HepG2 (cell line): ENCODE measurements around the gene SGK1. TPM values are rescaled to one million over a fixed set of nuclear protein-coding genes. Genes with fewer than 3 reads are reported as not detected.

ENCODE experiments used
- ETV6 ChIP-seq: sonication (generic); formaldehyde crosslinking; conservative IDR thresholded peaks from 2 replicates; pipeline ENCODE4 v1.4.0; 2020; ENCODE audit warnings: missing genetic modification reagents
- GATAD1 ChIP-seq: IDR thresholded peaks from 2 replicates; pipeline ENCODE4 v1.6.1; 2016; ENCODE audit warnings: missing genetic modification reagents, missing compliant biosample characterization
- HMG20B ChIP-seq: conservative IDR thresholded peaks from 2 replicates; pipeline ENCODE4 v1.6.1; 2016; ENCODE audit warnings: missing genetic modification reagents, missing compliant biosample characterization
- NONO ChIP-seq, 2 experiments: fragments of 450-650 bp in 1 of 2; sonication (generic) in 1 of 2; formaldehyde crosslinking in 1 of 2; IDR thresholded peaks in 1 of 2; conservative IDR thresholded peaks in 1 of 2; 2 replicates each; pipeline versions ENCODE4 v1.6.1 to v1.8.0; 2017 to 2022; ENCODE audit warnings: mild to moderate bottlenecking in 1 of 2, missing genetic modification reagents in 1 of 2, moderate library complexity in 1 of 2
- POGZ ChIP-seq: sonication (generic); formaldehyde crosslinking; IDR thresholded peaks from 2 replicates; pipeline ENCODE4 v1.4.0; 2020; ENCODE audit warnings: mild to moderate bottlenecking, missing genetic modification reagents
- SP5 ChIP-seq: IDR thresholded peaks from 2 replicates; pipeline ENCODE4 v1.6.1; 2016; ENCODE audit warnings: low read depth, borderline replicate concordance
- SRSF4 ChIP-seq: fragments of 200-400 bp; formaldehyde crosslinking; IDR thresholded peaks from one replicate; pipeline ENCODE4 v1.6.1; 2018; ENCODE audit warnings: mild to moderate bottlenecking, low read depth, low read length, moderate library complexity; ENCODE audit not compliant: poor library complexity, severe bottlenecking
- THAP11 ChIP-seq: IDR thresholded peaks from 2 replicates; pipeline ENCODE4 v1.6.1; 2016; ENCODE audit warnings: missing biosample characterization, missing genetic modification reagents
- ZNF138 ChIP-seq: sonication (generic); formaldehyde crosslinking; IDR thresholded peaks from 2 replicates; pipeline ENCODE4 v1.5.0; 2020; ENCODE audit warnings: mild to moderate bottlenecking, low read depth, missing genetic modification reagents
- ZNF263 ChIP-seq: sonication (generic); formaldehyde crosslinking; IDR thresholded peaks from 2 replicates; pipeline ENCODE4 v1.4.0; 2020; ENCODE audit warnings: missing genetic modification reagents
- ZNF331 ChIP-seq: sonication (generic); formaldehyde crosslinking; IDR thresholded peaks from 2 replicates; pipeline ENCODE4 v1.4.0; 2020; ENCODE audit warnings: missing genetic modification reagents
- polyA plus RNA-seq, 8 experiments: library from polyadenylated mRNA; depleted of rRNA in 3 of 8; stranded (reverse) in 7 of 8; unstranded in 1 of 8; fragments of >200 nt; fragmentation: Illumina TruSeq in 4 of 8; extraction: Trizol in 4 of 8; gene quantifications; 2 replicates each; pipeline versions ENCODE4 v1.2.1 to v1.2.3, GENCODE V29; 2011 to 2016; ENCODE audit warnings: low read depth in 4 of 8, missing spikeins in 1 of 8, mixed read lengths in 1 of 8; ENCODE audit not compliant: insufficient read depth in 1 of 8
- total RNA-seq, 5 experiments: library from RNA; depleted of rRNA; stranded (reverse); fragments of >200 nt; fragmentation: Illumina TruSeq; extraction: Trizol; gene quantifications; 2 replicates each; pipeline ENCODE4 v1.2.3, GENCODE V29; 2016; ENCODE audit warnings: low read depth in 1 of 5
- TF ChIP-seq, protein P1 (sequence below): sonication (generic); formaldehyde crosslinking; IDR thresholded peaks from 2 replicates; pipeline ENCODE4 v1.5.1; 2020; ENCODE audit warnings: mild to moderate bottlenecking, missing genetic modification reagents, moderate library complexity
- TF ChIP-seq, protein P2 (sequence below): sonication (generic); formaldehyde crosslinking; IDR thresholded peaks from 2 replicates; pipeline ENCODE4 v1.8.0; 2022; ENCODE audit warnings: missing genetic modification reagents, mild to moderate bottlenecking, moderate library complexity, borderline replicate concordance
- TF ChIP-seq, protein P3 (sequence below): IDR thresholded peaks from 2 replicates; pipeline ENCODE4 v1.6.1; 2016; ENCODE audit warnings: low read depth

The SGK1 gene
- total and polyA plus RNA-seq, 2 of the 13 experiments (the other 11 are each of a cell fraction or from before 2014, with no cell fraction given) = 56.1 to 56.2 TPM

DNA sequence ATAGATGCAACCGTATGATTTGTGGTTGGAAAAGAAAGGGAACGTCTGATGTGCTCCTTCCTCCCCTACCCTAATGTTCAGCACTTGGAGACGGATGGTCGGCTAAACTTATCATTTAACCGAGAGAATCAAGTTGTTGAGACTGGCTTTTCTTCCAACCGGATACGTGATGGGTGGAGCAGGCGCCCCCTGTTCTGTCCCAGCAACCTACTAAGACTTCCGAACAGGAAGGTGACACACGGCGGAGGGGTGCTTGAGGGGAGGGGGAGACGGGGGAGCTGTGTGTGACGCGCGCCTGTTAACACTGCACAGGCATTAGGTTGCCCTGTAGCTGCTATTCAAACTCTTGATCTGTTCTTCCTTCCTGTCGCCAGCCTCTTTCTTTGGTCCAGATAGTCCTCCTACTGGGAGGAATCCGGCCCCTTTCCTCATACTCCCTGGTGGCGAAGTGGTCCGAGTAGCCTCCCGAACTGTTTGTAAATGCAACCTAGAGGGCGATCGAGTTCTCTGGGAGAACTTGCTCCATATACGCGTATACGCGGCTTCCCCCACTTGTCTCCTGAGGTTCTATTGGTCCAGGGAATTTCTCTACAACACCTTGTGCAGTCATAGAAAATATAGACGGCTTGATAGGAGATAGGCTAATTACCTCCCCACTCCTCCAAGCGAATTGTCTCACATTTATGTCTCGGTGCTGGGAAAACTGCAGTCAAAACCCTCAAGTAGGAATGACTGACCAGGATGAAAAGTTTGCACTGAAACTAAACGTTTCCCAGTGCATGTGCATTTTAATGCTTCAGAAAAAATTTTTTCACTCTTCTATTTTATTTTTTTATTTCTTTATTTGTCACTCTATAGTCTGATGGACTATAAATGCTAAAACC, 139.5 kb downstream of the SGK1 start (continued):
- TF ChIP-seq, protein P1, sequence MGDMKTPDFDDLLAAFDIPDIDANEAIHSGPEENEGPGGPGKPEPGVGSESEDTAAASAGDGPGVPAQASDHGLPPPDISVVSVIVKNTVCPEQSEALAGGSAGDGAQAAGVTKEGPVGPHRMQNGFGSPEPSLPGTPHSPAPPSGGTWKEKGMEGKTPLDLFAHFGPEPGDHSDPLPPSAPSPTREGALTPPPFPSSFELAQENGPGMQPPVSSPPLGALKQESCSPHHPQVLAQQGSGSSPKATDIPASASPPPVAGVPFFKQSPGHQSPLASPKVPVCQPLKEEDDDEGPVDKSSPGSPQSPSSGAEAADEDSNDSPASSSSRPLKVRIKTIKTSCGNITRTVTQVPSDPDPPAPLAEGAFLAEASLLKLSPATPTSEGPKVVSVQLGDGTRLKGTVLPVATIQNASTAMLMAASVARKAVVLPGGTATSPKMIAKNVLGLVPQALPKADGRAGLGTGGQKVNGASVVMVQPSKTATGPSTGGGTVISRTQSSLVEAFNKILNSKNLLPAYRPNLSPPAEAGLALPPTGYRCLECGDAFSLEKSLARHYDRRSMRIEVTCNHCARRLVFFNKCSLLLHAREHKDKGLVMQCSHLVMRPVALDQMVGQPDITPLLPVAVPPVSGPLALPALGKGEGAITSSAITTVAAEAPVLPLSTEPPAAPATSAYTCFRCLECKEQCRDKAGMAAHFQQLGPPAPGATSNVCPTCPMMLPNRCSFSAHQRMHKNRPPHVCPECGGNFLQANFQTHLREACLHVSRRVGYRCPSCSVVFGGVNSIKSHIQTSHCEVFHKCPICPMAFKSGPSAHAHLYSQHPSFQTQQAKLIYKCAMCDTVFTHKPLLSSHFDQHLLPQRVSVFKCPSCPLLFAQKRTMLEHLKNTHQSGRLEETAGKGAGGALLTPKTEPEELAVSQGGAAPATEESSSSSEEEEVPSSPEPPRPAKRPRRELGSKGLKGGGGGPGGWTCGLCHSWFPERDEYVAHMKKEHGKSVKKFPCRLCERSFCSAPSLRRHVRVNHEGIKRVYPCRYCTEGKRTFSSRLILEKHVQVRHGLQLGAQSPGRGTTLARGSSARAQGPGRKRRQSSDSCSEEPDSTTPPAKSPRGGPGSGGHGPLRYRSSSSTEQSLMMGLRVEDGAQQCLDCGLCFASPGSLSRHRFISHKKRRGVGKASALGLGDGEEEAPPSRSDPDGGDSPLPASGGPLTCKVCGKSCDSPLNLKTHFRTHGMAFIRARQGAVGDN (CRISPR knock-in tag) = peak; percentile 21; the same call in 1 of the 2 replicates
- TF ChIP-seq POGZ (CRISPR knock-in tag) (peak; percentile 69), ZNF331 (CRISPR knock-in tag) (0 out of 2 replicates have a peak, but pooled peaks have one; percentile 39), THAP11 (peak; percentile 48; the same call in 1 of the 2 replicates), HMG20B (no peak), ETV6 (CRISPR knock-in tag) (no peak), ZNF263 (peak; percentile 92), NONO (IDR thresholded peaks at IDR 0.05) (no peak), NONO (CRISPR knock-in tag; conservative IDR thresholded peaks at IDR 0.05) (peak; percentile 33; the same call in 1 of the 2 replicates), SRSF4 (no peak), ZNF138 (no peak), SP5 (CRISPR knock-in tag) (no peak), GATAD1 (CRISPR knock-in tag) (0 out of 2 replicates have a peak, but pooled peaks have one; percentile 18)
- TF ChIP-seq, protein P2, sequence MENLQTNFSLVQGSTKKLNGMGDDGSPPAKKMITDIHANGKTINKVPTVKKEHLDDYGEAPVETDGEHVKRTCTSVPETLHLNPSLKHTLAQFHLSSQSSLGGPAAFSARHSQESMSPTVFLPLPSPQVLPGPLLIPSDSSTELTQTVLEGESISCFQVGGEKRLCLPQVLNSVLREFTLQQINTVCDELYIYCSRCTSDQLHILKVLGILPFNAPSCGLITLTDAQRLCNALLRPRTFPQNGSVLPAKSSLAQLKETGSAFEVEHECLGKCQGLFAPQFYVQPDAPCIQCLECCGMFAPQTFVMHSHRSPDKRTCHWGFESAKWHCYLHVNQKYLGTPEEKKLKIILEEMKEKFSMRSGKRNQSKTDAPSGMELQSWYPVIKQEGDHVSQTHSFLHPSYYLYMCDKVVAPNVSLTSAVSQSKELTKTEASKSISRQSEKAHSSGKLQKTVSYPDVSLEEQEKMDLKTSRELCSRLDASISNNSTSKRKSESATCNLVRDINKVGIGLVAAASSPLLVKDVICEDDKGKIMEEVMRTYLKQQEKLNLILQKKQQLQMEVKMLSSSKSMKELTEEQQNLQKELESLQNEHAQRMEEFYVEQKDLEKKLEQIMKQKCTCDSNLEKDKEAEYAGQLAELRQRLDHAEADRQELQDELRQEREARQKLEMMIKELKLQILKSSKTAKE (CRISPR knock-in tag) = 0 out of 2 replicates have a peak, but pooled peaks have one; percentile 29
- TF ChIP-seq, protein P3, sequence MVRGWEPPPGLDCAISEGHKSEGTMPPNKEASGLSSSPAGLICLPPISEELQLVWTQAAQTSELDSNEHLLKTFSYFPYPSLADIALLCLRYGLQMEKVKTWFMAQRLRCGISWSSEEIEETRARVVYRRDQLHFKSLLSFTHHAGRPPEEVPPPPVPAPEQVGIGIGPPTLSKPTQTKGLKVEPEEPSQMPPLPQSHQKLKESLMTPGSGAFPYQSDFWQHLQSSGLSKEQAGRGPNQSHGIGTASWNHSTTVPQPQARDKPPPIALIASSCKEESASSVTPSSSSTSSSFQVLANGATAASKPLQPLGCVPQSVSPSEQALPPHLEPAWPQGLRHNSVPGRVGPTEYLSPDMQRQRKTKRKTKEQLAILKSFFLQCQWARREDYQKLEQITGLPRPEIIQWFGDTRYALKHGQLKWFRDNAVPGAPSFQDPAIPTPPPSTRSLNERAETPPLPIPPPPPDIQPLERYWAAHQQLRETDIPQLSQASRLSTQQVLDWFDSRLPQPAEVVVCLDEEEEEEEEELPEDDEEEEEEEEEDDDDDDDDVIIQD (CRISPR knock-in tag) = peak; percentile 39; the same call in 1 of the 2 replicates
